Measurements from ENCODE around the gene SEC24C. TPM values are rescaled to one million over a fixed set of nuclear protein-coding genes. Genes with fewer than 3 reads are reported as not detected.

The SEC24C gene
- total RNA-seq, 1 experiment from 2014 or later, result 113 TPM

DNA sequence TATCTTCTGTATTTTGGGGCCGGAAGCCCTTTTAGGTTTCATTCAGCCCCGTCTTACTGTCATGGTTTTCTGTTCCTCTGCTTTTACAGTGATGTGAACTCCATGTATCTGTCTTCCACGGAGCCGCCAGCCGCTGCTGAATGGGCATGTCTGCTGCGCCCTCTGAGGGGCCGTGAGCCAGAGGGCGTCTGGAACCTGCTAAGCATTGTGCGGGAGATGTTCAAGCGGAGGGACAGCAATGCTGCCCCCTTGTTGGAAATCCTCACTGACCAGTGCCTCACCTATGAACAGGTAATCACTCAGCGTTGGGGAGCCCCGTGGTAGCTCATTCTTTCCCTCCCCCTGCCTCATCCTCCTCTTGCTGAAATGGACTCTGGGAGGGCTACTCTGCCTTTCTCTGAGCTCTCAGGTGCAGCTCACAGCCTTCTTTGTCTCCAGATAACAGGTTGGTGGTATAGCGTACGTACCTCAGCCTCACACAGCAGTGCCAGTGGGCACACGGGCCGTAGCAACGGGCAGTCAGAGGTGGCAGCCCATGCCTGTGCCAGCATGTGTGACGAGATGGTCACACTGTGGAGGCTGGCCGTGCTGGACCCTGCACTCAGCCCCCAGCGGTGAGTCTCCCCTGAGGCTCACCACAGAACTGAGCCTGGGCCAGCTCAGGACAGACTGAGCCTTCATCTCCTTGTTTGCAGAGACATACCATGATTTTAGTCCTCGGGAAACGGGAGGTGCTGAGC is 46.9 kb downstream of the SEC24C start:
- no peaks in the 10 kb centered on the region for H3K27me3 ChIP-seq (ENCODE audit: control insufficient read depth, insufficient read depth, low read length)
- in situ Hi-C loops (cut with HindIII; ENCODE audit: low pct_unique_long_range_greater_than_20kb, low sequenced_read_pairs) (no loop called here), intact Hi-C loops (cut with micrococcal nuclease; ENCODE audit: unreplicated experiment) (no loop called here)
- H3K4me3 ChIP-seq (ENCODE audit: low read depth in 2 of 2, low read length in 2 of 2), result no peak overlapping the region
- H3K9me3 ChIP-seq (ENCODE audit: control insufficient read depth, insufficient read depth, low read depth, low read length), result no peaks in the 10 kb centered on the region
- BruUV-seq (replicated peaks), result no TSS peak
- peaks cover 3% of the 10 kb centered on the region; the same call in 1 of the 2 replicates for H3K4me1 ChIP-seq (ENCODE audit: control insufficient read depth, insufficient read depth, low read length)
- ChIA-PET POLR2A (no interaction called here), CTCF (no interaction called here)
- H3K27ac ChIP-seq (ENCODE audit: low read length), result no peak overlapping the region
- TF ChIP-seq, protein P1, sequence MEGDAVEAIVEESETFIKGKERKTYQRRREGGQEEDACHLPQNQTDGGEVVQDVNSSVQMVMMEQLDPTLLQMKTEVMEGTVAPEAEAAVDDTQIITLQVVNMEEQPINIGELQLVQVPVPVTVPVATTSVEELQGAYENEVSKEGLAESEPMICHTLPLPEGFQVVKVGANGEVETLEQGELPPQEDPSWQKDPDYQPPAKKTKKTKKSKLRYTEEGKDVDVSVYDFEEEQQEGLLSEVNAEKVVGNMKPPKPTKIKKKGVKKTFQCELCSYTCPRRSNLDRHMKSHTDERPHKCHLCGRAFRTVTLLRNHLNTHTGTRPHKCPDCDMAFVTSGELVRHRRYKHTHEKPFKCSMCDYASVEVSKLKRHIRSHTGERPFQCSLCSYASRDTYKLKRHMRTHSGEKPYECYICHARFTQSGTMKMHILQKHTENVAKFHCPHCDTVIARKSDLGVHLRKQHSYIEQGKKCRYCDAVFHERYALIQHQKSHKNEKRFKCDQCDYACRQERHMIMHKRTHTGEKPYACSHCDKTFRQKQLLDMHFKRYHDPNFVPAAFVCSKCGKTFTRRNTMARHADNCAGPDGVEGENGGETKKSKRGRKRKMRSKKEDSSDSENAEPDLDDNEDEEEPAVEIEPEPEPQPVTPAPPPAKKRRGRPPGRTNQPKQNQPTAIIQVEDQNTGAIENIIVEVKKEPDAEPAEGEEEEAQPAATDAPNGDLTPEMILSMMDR (IDR thresholded peaks at IDR 0.05), result no peak
- TF ChIP-seq TCF7L2 (IDR thresholded peaks at IDR 0.05; ENCODE audit: low read depth, low read length) (no peak), POLR2AphosphoS5 (IDR thresholded peaks at IDR 0.05; ENCODE audit: low read depth, low read length) (no peak), SIN3A (IDR thresholded peaks at IDR 0.05; ENCODE audit: borderline replicate concordance, insufficient read depth, low read depth, low read length) (no peak)
- TF ChIP-seq, protein P2, sequence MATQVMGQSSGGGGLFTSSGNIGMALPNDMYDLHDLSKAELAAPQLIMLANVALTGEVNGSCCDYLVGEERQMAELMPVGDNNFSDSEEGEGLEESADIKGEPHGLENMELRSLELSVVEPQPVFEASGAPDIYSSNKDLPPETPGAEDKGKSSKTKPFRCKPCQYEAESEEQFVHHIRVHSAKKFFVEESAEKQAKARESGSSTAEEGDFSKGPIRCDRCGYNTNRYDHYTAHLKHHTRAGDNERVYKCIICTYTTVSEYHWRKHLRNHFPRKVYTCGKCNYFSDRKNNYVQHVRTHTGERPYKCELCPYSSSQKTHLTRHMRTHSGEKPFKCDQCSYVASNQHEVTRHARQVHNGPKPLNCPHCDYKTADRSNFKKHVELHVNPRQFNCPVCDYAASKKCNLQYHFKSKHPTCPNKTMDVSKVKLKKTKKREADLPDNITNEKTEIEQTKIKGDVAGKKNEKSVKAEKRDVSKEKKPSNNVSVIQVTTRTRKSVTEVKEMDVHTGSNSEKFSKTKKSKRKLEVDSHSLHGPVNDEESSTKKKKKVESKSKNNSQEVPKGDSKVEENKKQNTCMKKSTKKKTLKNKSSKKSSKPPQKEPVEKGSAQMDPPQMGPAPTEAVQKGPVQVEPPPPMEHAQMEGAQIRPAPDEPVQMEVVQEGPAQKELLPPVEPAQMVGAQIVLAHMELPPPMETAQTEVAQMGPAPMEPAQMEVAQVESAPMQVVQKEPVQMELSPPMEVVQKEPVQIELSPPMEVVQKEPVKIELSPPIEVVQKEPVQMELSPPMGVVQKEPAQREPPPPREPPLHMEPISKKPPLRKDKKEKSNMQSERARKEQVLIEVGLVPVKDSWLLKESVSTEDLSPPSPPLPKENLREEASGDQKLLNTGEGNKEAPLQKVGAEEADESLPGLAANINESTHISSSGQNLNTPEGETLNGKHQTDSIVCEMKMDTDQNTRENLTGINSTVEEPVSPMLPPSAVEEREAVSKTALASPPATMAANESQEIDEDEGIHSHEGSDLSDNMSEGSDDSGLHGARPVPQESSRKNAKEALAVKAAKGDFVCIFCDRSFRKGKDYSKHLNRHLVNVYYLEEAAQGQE (IDR thresholded peaks at IDR 0.05; ENCODE audit: insufficient read depth in 1 of 2, low read depth in 2 of 2, low read length in 1 of 2), result no peak
- no peak for ATAC-seq
- H3K36me3 ChIP-seq (ENCODE audit: control insufficient read depth, insufficient read depth, low read length), result peaks cover 14% of the 10 kb centered on the region; the same call in 1 of the 2 replicates
- no peak for DNase-seq (ENCODE audit: low read depth, low spot score)

DNA sequence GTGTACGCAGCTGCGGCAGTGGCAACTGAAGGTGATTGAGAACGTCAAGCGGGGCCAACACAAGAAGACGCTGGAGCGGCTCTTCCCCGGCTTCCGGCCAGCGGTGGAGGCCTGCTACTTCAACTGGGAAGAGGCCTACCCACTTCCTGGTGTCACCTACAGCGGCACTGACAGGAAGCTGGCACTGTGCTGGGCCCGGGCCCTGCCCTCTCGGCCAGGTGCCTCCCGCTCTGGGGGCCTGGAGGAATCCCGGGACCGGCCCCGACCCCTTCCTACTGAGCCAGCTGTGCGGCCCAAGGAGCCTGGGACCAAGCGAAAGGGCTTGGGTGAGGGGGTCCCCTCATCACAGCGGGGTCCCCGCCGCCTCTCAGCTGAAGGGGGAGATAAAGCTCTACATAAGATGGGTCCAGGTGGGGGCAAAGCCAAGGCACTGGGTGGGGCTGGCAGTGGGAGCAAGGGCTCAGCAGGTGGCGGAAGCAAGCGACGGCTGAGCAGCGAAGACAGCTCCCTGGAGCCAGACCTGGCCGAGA is 47.8 kb downstream of the SEC24C start:
- DNase-seq (ENCODE audit: low read depth, low spot score) (no peak), ATAC-seq (no peak)
- Histone ChIP-seq H3K27ac (ENCODE audit: low read length) (no peak overlapping the region), H3K9me3 (ENCODE audit: control insufficient read depth, insufficient read depth, low read depth, low read length) (no peaks in the 10 kb centered on the region), H3K36me3 (ENCODE audit: control insufficient read depth, insufficient read depth, low read length) (peaks cover 14% of the 10 kb centered on the region; the same call in 1 of the 2 replicates), H3K4me3 (ENCODE audit: low read depth in 2 of 2, low read length in 2 of 2) (no peak overlapping the region), H3K4me1 (ENCODE audit: control insufficient read depth, insufficient read depth, low read length) (peaks cover 2% of the 10 kb centered on the region; the same call in 1 of the 2 replicates), H3K27me3 (ENCODE audit: control insufficient read depth, insufficient read depth, low read length) (no peaks in the 10 kb centered on the region)
- TF ChIP-seq SIN3A (IDR thresholded peaks at IDR 0.05; ENCODE audit: borderline replicate concordance, insufficient read depth, low read depth, low read length) (no peak), POLR2AphosphoS5 (IDR thresholded peaks at IDR 0.05; ENCODE audit: low read depth, low read length) (no peak), TCF7L2 (IDR thresholded peaks at IDR 0.05; ENCODE audit: low read depth, low read length) (no peak)
- TF ChIP-seq, protein P2 (IDR thresholded peaks at IDR 0.05; ENCODE audit: insufficient read depth in 1 of 2, low read depth in 2 of 2, low read length in 1 of 2), result no peak
- TF ChIP-seq, protein P1 (IDR thresholded peaks at IDR 0.05), result no peak
- intact Hi-C loops (cut with micrococcal nuclease; ENCODE audit: unreplicated experiment), result no loop called here
- BruUV-seq (replicated peaks), result no TSS peak
- ChIA-PET CTCF (no interaction called here), POLR2A (no interaction called here)
- in situ Hi-C loops (cut with HindIII; ENCODE audit: low pct_unique_long_range_greater_than_20kb, low sequenced_read_pairs), result no loop called here

Measured in Panc1 (cell line).